Activated naive CD4-positive, alpha-beta T cell (primary cell): ENCODE data around the gene KCTD17.

Experiments used
- DNase-seq, 4 experiments: peaks; one replicate each; lab custom pipeline; 2025; lab: John Stamatoyannopoulos, UW

Gene KCTD17

GRCh38 chr22:37079158-37079557, 27.6 kb downstream of the KCTD17 start:
- DNase-seq: no peak

DNA sequence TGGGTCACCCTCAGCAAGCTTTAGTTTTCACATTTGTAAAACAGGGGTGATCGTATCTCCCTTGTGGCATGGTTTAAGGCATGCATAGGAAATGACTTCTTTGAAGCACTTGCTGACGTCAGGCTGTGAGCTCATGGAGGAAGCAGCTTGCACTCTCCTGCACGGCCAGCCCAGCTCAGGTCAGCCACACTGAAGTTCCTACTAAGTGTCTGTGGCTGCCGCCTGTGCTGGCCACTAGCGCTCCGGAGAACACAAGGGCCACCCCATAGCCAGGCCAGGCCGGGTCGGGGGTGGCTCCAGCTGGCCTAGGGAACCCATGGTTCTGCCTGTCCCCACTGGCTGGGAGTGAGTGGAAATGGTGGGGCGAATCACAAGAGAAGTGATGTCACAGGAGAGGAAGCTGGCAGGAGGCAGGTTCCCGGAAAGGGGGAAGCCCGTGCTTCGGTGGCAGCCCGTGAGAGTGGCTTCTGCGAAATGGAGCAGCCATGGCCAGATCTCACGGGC, 28.2 kb downstream of the KCTD17 start:
- DNase-seq: peak in 2 of 4 experiments; percentile 60 to 68

GRCh38 chr22:37080438-37080837, 28.9 kb downstream of the KCTD17 start:
- DNase-seq: no peak

DNA sequence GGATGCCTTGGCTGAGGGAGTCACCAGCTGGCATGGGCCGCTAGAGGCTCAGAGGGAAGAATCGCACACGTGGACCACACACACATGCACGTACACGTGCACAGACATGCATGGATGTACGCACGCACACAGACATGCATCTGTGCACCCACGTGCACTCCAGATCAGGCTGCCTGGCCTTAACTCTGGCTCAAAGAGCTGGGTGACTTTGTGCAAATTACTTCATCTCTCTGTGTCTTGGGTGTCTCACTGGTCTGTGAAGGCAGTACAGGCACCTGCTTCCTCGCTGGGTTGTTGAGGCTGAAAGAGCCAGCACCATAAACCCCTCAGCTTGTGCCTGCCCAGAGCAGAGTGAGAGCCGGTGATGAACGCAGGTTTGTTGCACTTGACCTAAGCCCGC, 29.3 kb downstream of the KCTD17 start:
- no peak for DNase-seq

GRCh38 chr22:37082251-37082873, 30.8 kb downstream of the KCTD17 start:
- no peak for DNase-seq

DNA sequence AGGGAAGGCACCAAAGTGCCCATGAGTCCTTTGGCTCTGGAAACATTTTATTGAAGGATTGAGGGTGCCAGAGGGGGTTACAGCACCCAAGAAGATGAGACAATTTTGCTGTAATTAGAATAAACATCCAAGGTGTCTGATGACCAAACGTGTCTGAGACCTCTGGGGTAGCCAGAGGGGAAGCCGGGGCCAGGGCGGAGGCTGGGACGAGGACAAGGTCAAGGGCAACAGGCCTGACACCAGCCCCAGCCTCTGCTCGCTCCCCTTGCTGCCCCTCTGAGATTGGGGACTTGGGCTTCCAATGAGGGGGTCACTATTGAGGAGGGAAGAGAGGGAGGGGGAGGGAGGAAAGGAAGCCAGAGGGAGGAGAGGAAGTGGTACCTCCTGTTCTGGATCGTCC, 32.4 kb downstream of the KCTD17 start:
- DNase-seq: no peak

GRCh38 chr22:37084385-37084784, 32.8 kb downstream of the KCTD17 start:
- no peak for DNase-seq

GRCh38 chr22:37086184-37086583, 34.6 kb downstream of the KCTD17 start:
- DNase-seq: no peak

GRCh38 chr22:37088108-37088605, 36.6 kb downstream of the KCTD17 start:
- DNase-seq: no peak

- no peak for DNase-seq
These were observed 37.3 kb downstream of the KCTD17 start for GRCh38 chr22:37088750-37089408.

GRCh38 chr22:37089434-37089833, 37.9 kb downstream of the KCTD17 start:
- DNase-seq: no peak

DNA sequence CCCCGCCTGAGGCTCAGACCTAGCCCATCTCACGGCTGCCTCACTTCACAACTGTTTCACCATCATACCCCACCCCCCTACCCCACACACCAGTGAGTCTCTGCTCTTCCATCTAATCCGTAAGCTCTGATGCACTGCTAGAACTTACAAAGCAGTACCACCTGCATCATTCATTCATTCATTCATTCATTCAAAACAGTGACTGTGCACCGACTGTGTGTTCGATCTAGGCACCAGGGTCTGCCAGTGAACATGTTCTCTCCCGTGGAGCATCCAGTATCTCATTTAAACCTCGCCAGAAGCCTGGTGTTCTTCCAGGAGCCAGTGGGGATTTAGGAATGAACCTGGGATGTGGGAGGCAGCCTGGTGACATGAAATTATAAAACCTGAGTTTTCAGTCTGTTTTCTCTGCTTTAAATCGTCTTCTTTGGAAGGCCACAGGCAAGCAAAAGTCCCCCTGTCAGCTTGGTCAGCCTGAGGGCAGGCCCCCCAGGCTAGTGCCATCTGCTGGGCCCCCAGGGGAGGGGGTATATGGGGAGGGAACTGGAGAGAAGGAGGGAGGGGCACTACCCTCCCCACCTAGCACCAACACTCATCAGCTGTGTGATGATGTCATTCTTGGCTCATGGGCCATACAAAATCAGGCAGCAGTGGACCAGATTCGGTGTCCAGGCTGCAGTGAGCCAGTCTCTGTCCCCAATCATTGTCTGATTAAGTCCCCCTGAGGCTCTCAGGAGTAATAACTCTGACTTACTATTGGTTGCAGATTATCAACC, 39.6 kb downstream of the KCTD17 start:
- no peak for DNase-seq

DNA sequence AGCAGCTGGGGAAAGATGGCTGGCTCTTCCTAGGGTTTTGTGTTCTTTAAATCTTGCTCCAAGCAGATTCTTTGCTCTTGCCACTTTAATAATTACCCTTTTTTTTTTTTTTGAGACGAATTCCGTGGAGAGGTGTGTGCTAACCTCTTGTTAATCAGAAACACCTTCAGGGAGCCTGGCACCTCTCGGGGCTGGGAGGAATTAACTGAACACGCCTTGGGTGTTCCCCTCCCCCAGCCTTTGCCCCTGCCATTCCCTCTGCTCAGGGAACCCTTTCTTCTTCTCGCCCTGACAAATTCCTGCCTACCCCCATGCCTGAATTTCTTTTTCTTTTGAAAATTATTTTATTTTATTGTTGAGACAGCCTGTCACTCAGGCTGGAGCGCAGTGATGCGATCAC, 40.5 kb downstream of the KCTD17 start:
- DNase-seq: no peak

- no peak for DNase-seq
These were observed 41.5 kb downstream of the KCTD17 start for GRCh38 chr22:37092997-37093396.

DNA sequence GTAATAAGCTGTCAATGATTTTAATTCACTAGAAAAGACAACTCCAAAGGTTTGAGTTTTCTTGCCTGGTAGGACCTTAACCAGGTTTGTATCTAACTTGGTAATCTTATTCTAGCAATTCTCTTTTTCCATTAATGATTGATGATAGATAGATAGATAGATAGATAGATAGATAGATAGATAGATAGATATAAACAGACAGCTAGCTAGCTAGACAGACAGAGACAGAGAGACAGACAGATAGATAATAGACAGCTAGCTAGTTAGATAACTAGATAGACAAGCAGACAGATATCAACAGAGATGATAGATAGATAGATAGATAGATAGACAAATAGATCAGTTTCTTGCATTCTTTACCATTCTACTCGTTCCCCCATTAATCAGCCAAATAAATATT, 42.7 kb downstream of the KCTD17 start:
- no peak for DNase-seq

DNA sequence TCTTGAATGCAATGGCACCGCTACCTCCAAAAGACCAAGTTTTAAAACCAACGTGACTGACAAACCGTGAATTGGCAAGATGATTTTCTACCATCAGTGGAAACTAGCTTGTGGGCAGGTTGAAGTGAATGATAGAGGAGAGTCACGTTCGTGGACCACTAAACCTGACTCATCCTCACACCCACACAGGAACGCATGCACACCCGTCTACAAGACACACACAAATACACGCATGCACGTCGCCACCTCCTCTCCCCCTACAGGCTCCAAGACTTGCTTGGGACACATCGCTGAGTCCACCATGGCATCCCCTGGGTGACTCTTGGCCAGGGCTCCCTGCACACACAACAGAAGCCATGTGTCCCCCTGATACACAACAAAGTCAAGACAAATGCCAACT, 43.6 kb downstream of the KCTD17 start:
- no peak for DNase-seq

GRCh38 chr22:37097346-37097745, 45.8 kb downstream of the KCTD17 start:
- no peak for DNase-seq

GRCh38 chr22:37098976-37099591, 47.5 kb downstream of the KCTD17 start:
- DNase-seq: no peak

DNA sequence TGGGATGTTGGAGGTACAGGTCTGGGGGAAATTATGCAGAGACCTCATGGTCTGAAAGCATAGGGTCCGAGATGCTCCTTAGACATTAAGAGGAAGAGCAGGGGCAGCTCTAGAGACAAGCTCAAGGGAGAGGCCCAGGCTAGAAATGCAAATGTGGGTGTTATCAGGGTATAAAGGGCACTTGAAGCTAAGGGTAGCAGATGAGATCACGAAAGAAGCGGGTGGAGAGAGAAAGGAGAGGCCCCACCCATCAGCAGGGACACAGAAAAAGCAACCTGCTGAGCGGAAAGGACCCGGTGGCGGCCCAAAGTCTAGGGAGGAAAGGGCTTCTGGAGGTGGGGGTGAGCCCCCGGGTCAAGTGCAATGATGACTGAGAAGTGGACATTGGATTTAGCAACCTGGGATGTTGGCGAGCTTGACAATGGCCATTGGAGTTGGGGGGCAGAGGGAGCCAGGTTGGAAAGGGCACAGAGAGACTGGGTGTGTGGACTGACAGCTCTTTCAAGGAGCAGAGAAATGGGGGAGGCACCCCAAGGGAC, 49.1 kb downstream of the KCTD17 start:
- DNase-seq: no peak

GRCh38 chr22:37101311-37102066, 49.9 kb downstream of the KCTD17 start:
- DNase-seq: no peak

DNA sequence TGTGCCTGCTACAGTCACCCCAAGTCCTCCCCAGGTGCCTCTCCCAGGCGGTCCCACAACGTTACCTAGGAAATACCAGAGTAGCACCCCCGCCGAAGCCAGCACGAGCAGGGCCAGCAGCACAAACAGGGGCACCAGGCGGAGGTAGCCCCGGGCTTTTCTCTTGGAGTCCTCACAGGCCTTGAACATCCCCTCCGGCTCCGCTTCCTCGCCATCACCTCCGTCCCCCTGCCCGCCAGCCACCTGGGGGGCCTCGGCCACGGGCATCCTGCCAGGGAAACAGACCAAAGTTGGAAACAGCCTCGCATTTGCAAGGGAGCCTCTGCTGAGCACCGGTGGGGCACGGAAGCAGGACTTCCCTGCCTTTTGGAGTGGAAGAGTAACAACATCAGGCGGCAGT, 51.6 kb downstream of the KCTD17 start:
- no peak for DNase-seq
